ENCODE data around the gene CNST. TPM values are rescaled to one million over a fixed set of nuclear protein-coding genes. Genes with fewer than 3 reads are reported as not detected.

Gene CNST
- total RNA-seq, 1 experiment from 2014 or later: 9.1 TPM

- H3K4me1 ChIP-seq (replicated peaks; ENCODE audit: insufficient read depth): no peaks in the 10 kb centered on the region
- CTCF ChIA-PET: no interaction called here
- H3K27me3 ChIP-seq (ENCODE audit: insufficient read depth, low read depth): no peaks in the 10 kb centered on the region
- H3K36me3 ChIP-seq (ENCODE audit: low read depth): no peaks in the 10 kb centered on the region
- intact Hi-C loops (cut with micrococcal nuclease; ENCODE audit: unreplicated experiment): no loop called here
- POLR2A ChIA-PET (ENCODE audit: unreplicated experiment): interaction anchor here (0.6 kb wide), 1 partner anchor 14 kb away, joined by 3 read pairs; no protein-coding TSS in a partner anchor
- H3K4me3 ChIP-seq: no peak overlapping the region
- H3K9me3 ChIP-seq (ENCODE audit: insufficient read depth, low read depth): no peaks in the 10 kb centered on the region
- no peaks in the 10 kb centered on the region for H3K9me2 ChIP-seq (ENCODE audit: insufficient read depth)
- H4K20me1 ChIP-seq (ENCODE audit: insufficient read depth): no peaks in the 10 kb centered on the region
- no TSS peak for BruUV-seq (replicated peaks)
- H3K79me2 ChIP-seq (ENCODE audit: low read depth): no peaks in the 10 kb centered on the region
- H3K27ac ChIP-seq: no peak overlapping the region
- no peak for DNase-seq
- no peak overlapping the region for H3K4me2 ChIP-seq
- TF ChIP-seq, protein P1, sequence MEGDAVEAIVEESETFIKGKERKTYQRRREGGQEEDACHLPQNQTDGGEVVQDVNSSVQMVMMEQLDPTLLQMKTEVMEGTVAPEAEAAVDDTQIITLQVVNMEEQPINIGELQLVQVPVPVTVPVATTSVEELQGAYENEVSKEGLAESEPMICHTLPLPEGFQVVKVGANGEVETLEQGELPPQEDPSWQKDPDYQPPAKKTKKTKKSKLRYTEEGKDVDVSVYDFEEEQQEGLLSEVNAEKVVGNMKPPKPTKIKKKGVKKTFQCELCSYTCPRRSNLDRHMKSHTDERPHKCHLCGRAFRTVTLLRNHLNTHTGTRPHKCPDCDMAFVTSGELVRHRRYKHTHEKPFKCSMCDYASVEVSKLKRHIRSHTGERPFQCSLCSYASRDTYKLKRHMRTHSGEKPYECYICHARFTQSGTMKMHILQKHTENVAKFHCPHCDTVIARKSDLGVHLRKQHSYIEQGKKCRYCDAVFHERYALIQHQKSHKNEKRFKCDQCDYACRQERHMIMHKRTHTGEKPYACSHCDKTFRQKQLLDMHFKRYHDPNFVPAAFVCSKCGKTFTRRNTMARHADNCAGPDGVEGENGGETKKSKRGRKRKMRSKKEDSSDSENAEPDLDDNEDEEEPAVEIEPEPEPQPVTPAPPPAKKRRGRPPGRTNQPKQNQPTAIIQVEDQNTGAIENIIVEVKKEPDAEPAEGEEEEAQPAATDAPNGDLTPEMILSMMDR (conservative IDR thresholded peaks at IDR 0.05): no peak
- TF ChIP-seq EZH2 (IDR thresholded peaks at IDR 0.05; ENCODE audit: low read depth): no peak
- no peaks in the 10 kb centered on the region for H3F3A ChIP-seq (ENCODE audit: insufficient read depth, low read depth)
- H2AFZ ChIP-seq: no peak overlapping the region
Measured at GRCh38 chr1:246647513-246647912, 81.3 kb downstream of the CNST start.

- H3K4me3 ChIP-seq: no peak overlapping the region
- no peaks in the 10 kb centered on the region for H4K20me1 ChIP-seq (ENCODE audit: insufficient read depth)
- no peak for DNase-seq
- H3K79me2 ChIP-seq (ENCODE audit: low read depth): no peaks in the 10 kb centered on the region
- intact Hi-C loops (cut with micrococcal nuclease; ENCODE audit: unreplicated experiment): no loop called here
- no peaks in the 10 kb centered on the region for H3K27me3 ChIP-seq (ENCODE audit: insufficient read depth, low read depth)
- TF ChIP-seq, protein P1 (conservative IDR thresholded peaks at IDR 0.05): no peak
- TF ChIP-seq EZH2 (IDR thresholded peaks at IDR 0.05; ENCODE audit: low read depth): no peak
- no peaks in the 10 kb centered on the region for H3K9me2 ChIP-seq (ENCODE audit: insufficient read depth)
- H3F3A ChIP-seq (ENCODE audit: insufficient read depth, low read depth): no peaks in the 10 kb centered on the region
- no peak overlapping the region for H3K27ac ChIP-seq
- H3K36me3 ChIP-seq (ENCODE audit: low read depth): no peaks in the 10 kb centered on the region
- ChIA-PET POLR2A (ENCODE audit: unreplicated experiment) (no interaction called here), CTCF (no interaction called here)
- no peaks in the 10 kb centered on the region for H3K9me3 ChIP-seq (ENCODE audit: insufficient read depth, low read depth)
- no peak overlapping the region for H3K4me2 ChIP-seq
- no TSS peak for BruUV-seq (replicated peaks)
- H2AFZ ChIP-seq: no peak overlapping the region
- no peaks in the 10 kb centered on the region for H3K4me1 ChIP-seq (replicated peaks; ENCODE audit: insufficient read depth)
Measured at GRCh38 chr1:246651012-246651695, 84.9 kb downstream of the CNST start.

DNA sequence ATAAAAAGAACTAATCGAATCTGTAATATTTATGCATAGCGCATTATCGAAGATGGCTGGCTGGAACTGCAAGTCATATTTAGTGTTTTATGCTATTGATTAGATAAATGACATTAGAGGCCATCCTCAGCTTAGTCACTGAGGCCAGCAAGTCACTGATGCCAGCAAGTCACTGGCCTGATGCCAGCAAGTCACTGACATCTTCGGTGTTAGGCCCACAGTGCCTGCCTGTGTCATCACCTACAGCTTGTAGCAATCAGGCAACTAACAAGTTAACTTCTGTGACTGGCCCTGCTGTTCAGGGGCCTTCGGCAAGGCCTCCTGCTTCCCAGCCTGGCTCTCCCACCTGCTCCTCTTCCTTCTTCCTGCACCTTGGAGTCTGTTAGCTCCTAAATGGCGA is 92.3 kb downstream of the CNST start:
- Histone ChIP-seq H2AFZ (no peak overlapping the region), H3K4me2 (no peak overlapping the region), H3K4me1 (replicated peaks; ENCODE audit: insufficient read depth) (no peaks in the 10 kb centered on the region), H3K36me3 (ENCODE audit: low read depth) (no peaks in the 10 kb centered on the region), H3F3A (ENCODE audit: insufficient read depth, low read depth) (no peaks in the 10 kb centered on the region), H3K9me2 (ENCODE audit: insufficient read depth) (no peaks in the 10 kb centered on the region), H3K79me2 (ENCODE audit: low read depth) (no peaks in the 10 kb centered on the region), H3K4me3 (no peak overlapping the region), H3K27ac (no peak overlapping the region), H4K20me1 (ENCODE audit: insufficient read depth) (no peaks in the 10 kb centered on the region), H3K27me3 (ENCODE audit: insufficient read depth, low read depth) (no peaks in the 10 kb centered on the region), H3K9me3 (ENCODE audit: insufficient read depth, low read depth) (no peaks in the 10 kb centered on the region)
- BruUV-seq (replicated peaks): no TSS peak
- CTCF ChIA-PET: no interaction called here
- no peak for DNase-seq
- intact Hi-C loops (cut with micrococcal nuclease; ENCODE audit: unreplicated experiment): no loop called here
- POLR2A ChIA-PET (ENCODE audit: unreplicated experiment): no interaction called here
- no peak for TF ChIP-seq EZH2 (IDR thresholded peaks at IDR 0.05; ENCODE audit: low read depth)
- TF ChIP-seq, protein P1 (conservative IDR thresholded peaks at IDR 0.05): no peak

Measured in PC-9 (cell line).